ENCODE measurements around the gene FNDC8.
"Not testable (repeated sequence)": the region's sequence is repeated elsewhere in the genome, so short reads cannot be mapped to it uniquely, and the experiment has no call there.

The FNDC8 gene

DNA sequence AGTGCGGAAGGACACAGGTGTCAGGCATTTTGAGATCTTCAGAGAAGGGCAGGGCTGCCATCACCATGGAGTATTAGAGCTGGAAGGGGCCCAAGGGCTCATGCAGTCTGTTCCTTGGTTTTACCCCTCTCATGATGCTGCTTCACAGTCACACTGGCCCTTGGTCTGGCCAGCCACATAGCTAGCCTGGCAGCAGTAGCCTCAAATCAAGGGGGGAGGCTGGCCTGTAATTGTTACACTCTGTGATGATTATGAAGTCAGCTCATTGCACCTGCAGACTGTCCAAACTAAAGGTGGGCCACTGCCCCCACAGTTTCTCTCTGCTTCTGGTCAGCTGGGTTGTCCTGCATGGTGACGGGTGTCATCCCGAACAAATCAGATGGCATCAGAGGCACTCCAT is at the start of gene FNDC8:
TSS of gene FNDC8 (plus strand) at position 301 of the 400 bp plus-strand sequence. CDS start at position 380, 79 bp downstream.
- DNase-seq = no peak

DNA sequence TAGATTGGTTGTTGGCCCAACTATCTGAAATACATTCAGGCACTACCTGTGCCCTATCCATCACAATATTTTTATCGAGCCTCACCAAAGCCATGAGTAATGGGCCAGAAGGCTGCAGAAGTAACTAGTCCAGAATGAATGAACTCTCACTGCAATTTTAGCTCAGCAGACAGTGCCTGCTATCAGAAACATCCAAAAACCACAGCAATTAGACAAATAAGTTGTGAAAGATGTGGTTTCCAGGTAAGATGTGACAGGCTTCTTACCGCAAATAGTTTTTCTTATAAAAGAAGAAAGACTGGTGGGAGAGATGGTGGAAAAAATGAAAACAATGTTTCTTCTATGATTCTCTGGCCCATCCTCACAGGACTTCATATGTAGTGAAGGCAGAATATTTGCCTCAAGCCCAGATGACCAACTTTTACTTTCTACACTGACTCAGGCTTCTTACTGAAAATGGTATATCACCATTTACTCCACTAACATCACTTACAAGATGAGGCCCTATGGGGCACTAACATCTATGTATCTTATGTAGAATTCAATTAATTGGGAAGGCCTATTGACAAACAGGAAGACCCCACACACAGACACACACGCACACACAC is 48.1 kb upstream of the FNDC8 start:
- DNase-seq = no peak

DNA sequence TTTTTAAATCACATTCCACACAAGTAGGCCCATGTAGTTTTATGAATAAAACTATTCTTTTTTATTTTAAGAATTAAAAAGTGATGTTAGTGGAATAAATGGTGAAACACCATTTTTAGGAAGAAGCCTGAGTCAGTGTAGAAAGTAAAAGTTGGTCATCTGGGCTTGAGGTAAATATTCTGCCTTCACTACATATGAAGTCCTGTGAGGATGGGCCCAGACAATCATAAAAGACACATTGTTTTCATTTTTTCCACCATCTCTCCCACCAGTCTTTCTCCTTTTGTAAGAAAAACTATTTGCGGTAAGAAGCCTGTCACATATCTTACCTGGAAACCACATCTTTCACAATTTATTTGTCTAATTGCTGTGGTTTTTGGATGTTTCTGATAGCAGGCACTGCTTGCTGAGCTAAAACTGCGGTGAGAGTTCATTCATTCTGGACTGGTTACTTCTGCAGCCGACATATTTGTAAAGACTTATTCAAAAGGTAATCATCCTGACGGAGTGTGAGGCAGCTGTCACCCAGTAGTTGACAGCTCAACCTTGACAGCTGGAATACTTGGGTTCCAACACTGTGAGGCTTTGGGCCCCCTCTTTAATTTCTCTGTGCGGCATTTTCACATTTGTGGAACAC is 47.3 kb upstream of the FNDC8 start:
- no peak for DNase-seq

DNA sequence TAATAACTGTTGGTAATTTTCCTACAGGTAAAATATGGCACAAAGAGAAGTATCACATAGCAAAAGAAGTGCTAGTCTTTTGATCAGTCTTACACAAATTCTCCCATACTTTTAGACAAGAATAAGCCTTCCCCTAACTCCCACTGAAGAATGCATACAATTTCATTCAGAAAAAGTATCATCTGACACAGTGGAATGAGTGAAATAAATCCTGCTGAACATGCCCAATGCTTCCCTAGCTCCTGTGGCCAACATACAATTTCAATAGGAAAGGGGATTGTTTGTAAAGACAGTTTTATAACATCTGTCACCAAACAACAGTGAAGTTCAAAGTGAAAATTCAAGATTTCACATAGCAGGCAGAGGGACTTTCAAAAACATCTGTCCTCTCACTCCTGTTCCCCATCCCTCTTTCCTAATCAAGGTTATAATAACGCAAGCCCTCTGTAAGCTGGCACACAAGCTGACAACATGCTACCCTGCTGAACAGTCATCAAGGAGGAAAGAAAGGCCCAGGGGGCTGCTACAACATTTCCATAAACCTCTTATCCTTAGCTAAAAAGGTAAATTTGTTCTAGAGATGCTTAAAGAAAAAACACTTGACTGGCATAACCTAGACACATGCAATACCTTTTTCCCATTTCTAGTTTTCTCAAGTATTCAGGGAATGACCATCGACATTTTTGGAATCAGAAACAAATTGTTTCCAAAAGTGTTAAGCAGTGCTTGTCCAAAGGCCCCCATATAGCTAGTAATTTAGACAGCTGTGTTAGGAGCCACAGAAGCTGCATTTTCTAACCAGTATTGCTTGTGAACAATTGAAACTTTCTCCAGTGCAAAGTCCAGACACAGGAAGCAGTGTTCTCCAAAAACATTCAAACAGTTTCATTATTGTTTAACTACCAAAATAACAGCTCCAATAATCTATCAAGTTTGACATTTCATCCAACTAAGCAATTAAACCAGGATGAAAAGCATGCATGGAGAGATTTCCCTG is 46.4 kb upstream of the FNDC8 start:
- no peak for DNase-seq

DNA sequence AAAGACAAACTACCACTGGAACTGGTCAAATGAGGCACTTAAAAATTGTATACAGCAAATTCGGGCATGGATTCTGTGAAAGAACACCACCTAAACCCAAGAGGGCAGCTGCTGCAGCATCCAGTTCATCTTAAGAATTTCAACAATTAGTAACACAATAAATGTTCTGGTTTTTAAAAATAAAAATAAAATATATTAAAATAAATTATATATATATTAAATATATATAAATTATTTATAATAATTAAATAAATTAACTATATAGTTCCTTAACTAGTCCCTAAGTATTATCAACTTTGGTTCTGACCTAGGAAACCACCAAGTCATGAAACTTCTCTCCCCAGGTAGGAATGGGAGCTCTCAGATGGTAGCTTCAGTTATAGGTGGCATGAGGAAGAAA is 44.5 kb upstream of the FNDC8 start:
- no peak for DNase-seq

DNA sequence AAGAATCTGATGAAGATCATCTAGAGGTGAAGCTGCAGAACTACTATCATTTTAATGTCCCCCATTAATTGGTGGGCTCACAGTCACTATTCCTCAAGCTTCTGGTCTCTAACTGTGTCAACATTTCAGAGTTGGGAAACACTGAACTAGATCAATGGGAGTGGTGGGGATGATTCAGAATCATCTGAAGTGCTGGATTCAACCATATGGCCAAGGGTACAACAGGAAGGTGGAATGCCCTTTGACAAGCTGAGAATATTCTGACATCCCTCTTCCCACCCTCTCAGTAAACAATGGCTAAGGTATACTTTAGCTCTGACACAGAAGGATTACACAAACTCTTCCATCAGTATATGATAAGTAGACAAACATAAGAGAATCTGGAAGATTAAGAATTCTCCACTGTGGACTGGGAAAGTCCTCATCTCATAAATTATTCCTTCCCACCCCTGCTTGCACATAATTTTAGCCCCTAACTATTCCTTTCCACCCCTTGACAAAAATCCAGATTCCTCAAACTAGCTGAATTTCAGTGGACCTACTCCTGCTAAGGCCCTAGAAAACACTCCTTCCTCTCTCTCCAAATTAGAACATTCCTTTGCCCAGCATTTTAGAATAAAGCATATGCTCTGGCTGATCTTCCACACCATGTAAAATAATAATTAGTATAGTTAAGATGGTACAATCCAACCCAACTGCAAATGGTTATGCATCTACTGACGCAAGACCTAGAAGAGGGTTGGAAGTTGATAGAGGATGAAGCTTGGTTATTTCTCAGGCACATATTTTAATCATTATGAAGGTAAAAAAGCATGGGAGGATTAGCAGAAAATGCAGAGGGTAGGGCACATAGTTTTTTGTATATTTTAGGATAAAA is 41.6 kb upstream of the FNDC8 start:
- DNase-seq = no peak

DNA sequence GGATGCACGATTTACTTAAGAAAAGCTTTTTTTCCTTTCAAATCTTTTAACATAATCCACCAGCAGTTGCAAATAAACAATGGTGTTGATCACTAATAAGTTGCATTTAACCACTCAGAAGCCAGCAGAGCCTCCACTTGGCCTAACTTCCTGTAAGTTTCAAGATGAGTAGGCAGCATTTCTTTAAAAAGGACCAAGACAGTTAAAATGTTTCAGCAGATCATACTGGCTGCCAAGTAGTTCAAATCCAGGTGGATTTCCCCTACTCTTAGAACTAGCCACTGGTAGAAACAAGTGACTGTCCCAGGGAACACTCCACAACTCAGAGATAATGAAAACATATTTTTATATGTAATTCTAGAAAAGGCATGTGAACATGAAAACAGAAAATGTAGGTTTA is 40.9 kb upstream of the FNDC8 start:
- no peak for DNase-seq

DNA sequence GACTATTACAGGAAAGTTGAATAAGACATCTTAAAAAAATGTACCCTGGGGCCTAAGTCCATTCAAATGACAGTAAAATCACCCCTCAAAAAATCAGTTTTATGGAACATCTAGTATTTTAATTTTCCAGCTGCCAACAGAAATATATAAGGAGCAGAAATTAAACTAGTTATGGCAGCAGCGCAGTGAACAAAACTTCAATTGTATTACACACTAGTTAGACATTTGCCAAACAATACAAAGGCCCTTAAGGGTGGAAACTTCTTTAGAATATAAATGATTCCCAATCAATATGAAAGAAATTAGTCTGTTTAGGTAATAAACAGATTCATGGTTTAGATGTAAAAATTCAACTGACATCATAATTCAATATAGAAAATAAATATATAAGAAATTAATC is 39.8 kb upstream of the FNDC8 start:
- no peak for DNase-seq

DNA sequence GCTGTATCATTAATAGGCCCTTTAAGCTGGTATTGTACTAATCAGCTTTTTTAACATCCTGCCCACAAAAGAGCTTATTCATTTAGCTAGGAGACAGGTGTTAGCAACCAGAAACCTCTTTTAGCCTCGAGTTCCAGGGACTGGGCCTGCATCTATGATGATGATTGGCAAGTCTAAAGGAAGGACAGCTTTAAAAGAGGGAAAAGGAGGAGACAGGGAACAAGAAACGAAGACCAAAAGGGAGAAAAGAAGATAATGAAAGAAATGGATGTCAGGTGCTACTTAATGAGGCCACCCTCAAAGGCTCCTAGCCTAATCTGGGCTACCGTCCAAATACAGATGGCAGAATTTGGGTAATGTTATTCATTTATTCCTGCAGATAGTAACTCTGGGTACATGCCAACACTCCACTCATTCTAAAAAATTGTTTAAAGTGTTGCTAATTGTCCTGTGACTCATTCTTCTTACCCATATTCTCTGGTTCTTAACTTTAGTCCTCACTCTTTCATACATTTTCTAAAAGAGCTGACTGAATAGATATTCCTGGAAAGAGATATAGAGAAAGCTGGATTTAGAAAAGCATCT is 39.2 kb upstream of the FNDC8 start:
- peak; percentile 77 for DNase-seq

DNA sequence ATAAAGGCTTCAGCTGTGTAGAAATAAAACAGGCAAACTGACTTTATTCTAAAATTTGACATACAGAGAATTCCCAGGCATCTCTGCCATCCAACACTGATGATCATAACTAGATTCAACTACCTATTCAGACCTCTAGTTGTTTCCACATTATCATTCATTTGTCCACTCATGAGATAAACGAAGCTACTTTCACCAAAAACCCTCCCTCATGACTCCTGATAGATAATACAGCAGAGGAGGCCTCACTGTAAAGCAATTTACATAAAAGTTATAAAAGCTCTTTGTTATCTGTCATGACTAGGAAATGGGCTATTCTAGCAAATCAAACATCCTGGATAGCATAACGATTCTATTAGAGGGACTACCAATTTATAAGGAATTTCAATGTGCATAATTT is 38.3 kb upstream of the FNDC8 start:
- no peak for DNase-seq

DNA sequence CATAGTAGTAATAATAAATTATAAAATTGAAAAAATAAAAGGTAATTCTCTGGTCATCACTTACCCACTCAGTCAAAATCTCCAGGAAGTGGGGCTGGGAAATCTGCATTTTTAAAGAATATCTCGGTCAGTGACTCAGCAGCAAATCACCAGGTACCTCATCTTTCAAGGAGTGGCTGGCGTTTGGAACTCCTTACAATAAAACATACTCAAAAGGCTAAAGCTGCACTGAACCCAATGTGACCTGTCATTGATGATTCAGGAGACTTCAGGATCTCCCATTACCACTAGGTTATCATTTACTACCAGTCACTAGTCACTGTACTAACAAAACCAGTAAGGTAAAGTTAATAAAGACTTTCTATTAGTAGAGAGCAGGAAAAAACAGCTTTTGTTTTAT is 36.4 kb upstream of the FNDC8 start:
- no peak for DNase-seq

DNA sequence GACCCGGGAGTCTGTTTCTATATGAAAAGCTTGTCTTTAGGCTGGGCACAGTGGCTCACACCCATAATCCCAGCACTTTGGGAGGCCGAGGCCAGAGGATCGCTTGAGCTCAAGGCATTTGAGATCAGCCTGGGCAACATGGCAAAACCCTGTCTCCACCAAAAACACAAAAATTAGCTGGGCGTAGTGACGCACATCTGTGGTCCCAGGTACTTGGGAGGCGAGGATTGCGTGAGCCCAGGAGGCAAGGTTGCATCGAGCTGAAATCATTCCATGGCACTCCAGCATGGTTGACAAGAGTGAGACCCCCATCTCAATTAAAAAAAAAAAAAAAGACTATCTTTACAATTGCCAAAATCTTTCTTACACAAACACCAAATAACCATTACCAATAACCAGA is 35.3 kb upstream of the FNDC8 start:
- DNase-seq = no peak

DNA sequence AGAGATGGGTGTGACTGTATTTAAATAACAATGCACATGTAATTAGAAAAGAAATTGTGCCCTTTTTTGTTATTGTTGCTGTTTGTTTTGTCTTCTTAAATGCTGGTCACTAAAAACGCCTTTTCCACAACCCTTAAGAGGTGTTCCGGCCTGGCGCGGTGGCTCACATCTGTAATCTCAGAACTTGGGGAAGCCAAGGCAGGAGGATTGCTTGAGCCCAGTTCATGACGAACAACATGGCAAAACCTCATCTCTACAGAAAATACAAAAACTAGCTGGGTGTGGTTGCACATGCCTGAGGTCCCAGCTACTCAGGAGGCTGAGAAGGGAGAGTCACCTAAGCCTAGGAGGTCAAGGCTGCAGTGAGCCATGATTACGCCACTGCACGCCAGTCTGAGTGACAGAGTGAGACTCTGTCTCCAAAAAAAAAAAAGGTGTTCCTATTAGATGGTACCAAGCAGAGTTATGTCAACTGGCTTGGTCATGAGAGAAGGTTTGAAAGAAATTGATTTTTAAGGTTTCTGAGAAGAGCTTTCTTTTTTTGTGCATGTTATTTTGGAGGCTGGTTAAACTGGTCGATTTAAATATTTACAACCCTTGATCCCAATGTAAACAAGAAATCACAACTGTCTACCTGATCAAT is 34.4 kb upstream of the FNDC8 start:
- no peak for DNase-seq

DNA sequence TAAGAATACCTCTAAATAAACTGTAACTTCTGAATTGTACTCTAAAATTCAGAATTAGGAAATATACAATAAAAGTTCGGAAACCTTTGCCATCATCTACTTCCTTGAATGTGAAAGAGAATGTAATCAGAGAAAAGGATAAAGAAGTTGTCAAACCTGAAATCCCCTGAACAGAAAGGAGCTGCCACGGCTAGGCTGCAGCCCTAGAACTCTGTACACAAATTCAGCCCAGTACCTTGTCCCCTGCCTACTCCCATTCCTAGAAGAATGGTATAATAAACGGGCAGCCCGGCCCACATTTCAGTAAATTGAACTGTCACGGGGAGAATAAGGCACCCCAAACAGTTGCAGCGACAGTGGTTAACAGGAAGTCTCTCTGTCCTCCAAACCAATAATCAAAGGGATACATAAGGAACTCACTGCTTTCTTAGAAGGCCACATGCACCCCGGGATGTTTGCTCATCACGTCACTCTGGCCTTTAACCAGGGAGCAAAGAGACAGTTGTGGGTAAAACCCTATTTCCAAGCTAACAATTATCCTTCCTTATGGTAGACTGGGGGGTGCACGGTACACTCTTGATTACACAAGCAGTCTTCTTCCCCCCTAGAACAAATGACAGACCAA is 33.6 kb upstream of the FNDC8 start:
- no peak for DNase-seq

DNA sequence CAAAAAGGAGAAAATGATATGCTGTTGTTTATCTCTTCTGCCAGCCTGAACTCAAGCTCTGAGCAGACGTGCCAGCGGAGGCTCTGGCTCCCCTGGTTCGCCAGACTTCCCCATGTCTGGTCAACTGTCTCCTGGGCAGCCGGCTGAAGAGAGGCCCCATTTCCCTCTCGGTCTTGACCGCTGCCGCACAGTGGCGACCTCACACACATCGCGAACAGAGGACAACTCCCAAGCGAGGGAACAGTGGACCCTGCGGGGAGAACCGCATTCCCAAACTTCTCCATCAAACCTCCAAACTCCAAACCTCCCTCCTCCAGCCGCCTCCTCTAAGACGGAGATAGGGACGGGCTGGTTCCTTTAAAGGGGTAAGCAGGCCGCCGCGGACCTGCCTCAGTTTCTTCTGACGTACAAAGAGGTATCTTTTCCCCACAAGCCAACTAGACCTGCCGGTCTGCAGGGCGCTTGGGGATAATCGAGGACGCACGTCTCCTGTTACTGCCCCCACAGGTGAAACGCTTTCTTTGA is 33.0 kb upstream of the FNDC8 start:
- DNase-seq = no peak

DNA sequence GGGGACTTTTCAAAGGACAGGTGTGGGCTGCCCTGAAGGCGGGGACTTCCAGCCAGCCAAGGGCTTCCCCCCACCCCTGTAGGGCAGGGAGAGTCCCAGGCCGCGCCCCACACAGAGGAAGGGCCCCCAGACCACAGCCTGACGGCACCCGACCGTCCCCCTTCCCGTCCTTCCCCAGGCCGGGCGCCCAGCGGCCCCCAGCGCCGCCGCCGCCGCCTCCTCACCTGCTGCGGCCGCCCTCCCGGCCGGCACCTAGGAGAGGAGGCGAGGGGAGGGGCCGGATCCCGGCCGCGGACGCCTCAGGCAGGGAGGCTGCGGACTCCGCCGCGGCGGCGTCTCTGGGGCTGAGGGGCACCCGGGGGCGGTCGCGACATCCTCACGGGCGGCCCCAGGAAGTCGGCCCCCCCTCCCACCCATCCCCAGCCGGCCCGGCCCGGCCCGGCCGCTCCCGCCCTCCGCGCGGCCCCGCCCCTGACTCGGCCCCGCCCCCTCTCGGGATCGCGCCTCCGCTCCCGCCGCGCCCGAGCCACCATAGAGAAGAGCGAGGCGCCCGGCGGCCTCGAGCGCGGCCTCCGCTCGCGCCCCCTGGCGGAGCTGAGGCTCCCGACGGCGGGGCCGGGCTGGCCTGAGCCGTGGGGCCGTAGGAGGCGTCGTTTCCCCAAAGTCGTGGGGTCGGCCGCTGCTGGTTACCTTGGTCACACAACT is 32.4 kb upstream of the FNDC8 start:
- DNase-seq = peak; percentile 29

DNA sequence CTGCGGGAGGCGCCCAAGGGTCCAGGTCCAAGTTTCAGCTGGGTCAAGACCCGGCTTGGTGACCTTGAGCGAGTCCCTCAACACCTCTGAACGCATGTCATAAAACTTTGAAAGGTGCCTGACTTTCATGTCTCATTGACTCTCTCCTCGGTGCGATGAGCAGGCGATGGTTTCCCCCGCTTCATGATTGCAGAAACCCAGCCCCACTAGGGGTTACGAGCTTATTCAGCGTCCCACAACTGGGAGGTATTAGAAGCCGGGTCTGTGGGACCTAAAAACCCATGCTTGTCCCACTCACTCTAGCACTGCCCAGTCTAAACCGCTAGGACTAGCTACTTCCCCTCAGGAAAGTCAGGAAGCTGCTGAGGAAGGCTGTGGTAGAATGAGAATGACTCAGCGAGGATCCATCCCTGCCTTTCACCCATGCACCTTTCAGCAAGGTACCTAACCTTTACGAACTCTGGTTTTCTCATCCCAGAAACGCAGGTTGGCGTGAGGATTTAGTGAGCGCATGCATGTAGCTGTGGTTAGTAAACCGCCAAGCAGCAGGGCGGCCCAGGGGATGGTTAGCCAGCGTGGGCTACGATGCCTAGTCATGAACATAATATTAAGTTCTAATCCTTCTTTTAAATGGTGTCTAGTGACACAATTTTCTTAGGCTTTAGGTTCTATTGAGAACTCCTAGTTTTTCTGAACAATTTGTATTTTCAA is 31.7 kb upstream of the FNDC8 start:
- no peak for DNase-seq

DNA sequence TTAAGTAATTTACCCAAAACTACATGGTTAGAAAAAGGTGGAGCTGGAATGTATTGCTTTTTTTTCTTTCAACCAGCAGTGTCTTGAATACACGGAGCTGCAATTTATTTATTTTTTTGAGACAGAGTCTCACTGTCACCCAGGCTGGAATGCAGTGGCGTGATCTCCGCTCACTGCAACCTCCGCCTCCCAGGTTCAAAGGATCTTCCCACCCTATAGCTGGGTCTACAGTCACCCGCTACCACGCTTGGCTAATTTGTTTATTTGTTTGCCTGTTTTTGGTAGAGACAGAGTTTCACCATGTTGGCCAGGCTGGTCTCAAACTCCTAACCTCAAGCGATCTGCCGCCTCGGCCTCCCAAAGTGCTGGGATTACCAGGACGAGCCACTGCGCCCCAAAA is 30.7 kb upstream of the FNDC8 start:
- not testable (repeated sequence) for DNase-seq

DNA sequence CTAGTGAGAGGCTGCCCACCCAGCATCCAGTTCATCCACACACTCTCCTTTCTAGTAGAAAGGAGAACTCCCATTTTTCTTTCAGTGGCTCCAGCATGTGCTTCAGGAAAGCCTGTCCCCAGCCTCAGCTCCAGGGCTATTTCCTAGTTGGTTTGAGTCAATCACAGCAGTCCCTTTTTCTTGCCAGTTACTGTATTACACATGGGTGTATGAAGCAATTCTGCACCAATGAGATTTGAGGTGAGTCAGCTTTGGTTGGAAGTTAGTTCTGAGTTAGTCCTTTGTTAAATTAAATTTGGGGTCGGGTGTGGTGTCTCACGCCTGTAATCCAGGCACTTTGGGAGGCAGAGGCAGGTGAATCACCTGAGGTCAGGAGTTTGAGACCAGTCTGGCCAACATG is 26.5 kb upstream of the FNDC8 start:
- no peak for DNase-seq

DNA sequence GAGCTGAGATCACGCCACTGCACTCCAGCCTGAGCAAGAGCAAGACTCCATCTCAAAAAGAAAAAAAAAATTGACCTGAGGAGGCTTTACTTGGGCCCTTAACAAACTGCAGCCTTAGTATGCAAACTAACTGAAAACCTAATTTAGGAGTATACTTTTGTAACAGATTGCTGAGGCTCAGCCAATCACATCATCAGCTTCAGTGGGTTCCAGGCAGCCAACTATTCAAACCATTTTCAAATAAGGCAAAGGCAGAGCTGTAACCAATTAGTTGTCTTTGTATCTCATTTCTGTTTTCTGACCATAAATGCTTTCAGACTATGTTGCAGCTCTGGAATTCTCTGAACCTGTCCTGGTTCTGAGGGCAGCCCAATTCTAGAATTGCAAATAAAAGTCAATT is 25.7 kb upstream of the FNDC8 start:
- no peak for DNase-seq
